ENCODE measurements around the gene AIMP1.

AIMP1 gene

DNA sequence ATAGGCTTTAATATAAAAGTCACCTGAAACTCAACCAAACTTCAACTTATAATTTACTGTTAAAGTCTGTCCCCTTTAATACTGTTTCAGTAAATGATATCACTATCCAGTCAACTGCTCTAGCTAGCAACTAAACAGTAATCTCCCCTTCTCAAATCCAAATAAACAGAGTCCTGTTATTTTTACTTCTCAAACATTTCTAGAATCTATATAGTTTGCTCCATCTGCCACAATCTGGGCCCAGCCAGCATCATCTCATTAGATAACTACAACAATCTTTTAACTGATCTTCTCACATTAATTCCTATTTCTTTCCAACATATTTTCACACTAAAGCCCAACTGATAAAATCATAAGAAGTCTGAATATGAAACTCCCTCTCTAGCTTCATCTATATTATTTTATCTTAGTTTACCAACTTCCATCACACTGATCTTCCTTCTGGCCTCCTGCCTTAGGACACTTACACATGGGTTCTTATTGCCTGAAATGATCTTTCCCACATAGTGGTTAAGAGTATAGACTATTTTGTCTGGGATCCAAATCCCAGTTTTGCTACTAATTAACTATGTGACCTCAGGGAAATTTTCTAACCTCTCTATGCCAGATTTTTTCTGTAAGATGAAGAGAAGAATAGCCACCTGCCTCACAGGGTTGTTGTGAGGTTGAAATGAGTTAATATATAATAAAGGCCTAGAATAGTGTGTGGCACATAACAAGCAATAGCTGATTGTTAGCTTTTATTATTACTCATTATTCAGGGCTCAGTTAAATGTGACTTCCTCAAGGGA, 18.9 kb upstream of the AIMP1 start:
- Histone ChIP-seq H3K36me3 (replicated peaks; ENCODE audit: low read depth, low read length) (peaks cover 28% of the 10 kb centered on the region), H3K4me3 (ENCODE audit: low read length) (no peak overlapping the region), H3K79me2 (ENCODE audit: low read length) (0 out of 2 replicates have a peak, but pooled peaks cover 6% of the 10 kb centered on the region), H4K20me1 (ENCODE audit: insufficient read depth, low read length) (no peaks in the 10 kb centered on the region), H3K4me1 (ENCODE audit: low read length) (no peaks in the 10 kb centered on the region), H3K9ac (ENCODE audit: low read length) (no peak overlapping the region), H3K4me2 (ENCODE audit: low read length) (no peak overlapping the region), H2AFZ (ENCODE audit: low read depth, low read length) (no peak overlapping the region), H3K27me3 (ENCODE audit: low read depth, low read length) (no peaks in the 10 kb centered on the region), H3K9me3 (ENCODE audit: insufficient read depth, low read length) (no peaks in the 10 kb centered on the region), H3K27ac (ENCODE audit: low read length) (no peak overlapping the region)
- no peak for TF ChIP-seq CTCF (IDR thresholded peaks at IDR 0.05; ENCODE audit: low read depth, low read length)
- no peak for TF ChIP-seq EZH2phosphoT487 (IDR thresholded peaks at IDR 0.05; ENCODE audit: low read depth)

DNA sequence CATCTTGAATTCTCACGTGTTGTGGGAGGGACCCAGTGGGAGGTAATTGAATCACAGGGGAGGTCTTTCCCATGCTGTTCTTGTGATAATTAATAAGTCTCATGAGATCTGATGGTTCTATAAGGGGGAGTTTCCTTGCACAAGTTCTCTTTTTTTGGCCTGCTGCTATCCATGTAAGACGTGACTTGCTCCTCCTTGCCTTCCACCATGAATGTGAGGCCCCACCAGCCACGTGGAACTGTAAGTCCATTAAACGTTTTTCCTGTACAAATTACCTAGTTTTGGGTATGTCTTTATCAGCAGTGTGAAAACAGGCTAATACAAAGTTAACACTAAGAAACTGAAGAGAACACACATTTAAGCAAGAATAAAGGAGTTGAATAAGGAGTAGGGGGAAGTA, 16.4 kb upstream of the AIMP1 start:
- TF ChIP-seq CTCF (IDR thresholded peaks at IDR 0.05; ENCODE audit: low read depth, low read length) (no peak), EZH2phosphoT487 (IDR thresholded peaks at IDR 0.05; ENCODE audit: low read depth) (no peak)
- Histone ChIP-seq H3K27ac (ENCODE audit: low read length) (no peak overlapping the region), H3K4me2 (ENCODE audit: low read length) (no peak overlapping the region), H3K9me3 (ENCODE audit: insufficient read depth, low read length) (no peaks in the 10 kb centered on the region), H3K27me3 (ENCODE audit: low read depth, low read length) (no peaks in the 10 kb centered on the region), H3K9ac (ENCODE audit: low read length) (no peak overlapping the region), H3K79me2 (ENCODE audit: low read length) (0 out of 2 replicates have a peak, but pooled peaks cover 6% of the 10 kb centered on the region), H3K4me1 (ENCODE audit: low read length) (no peaks in the 10 kb centered on the region), H4K20me1 (ENCODE audit: insufficient read depth, low read length) (no peaks in the 10 kb centered on the region), H2AFZ (ENCODE audit: low read depth, low read length) (no peak overlapping the region), H3K4me3 (ENCODE audit: low read length) (no peak overlapping the region), H3K36me3 (replicated peaks; ENCODE audit: low read depth, low read length) (peaks cover 24% of the 10 kb centered on the region)

DNA sequence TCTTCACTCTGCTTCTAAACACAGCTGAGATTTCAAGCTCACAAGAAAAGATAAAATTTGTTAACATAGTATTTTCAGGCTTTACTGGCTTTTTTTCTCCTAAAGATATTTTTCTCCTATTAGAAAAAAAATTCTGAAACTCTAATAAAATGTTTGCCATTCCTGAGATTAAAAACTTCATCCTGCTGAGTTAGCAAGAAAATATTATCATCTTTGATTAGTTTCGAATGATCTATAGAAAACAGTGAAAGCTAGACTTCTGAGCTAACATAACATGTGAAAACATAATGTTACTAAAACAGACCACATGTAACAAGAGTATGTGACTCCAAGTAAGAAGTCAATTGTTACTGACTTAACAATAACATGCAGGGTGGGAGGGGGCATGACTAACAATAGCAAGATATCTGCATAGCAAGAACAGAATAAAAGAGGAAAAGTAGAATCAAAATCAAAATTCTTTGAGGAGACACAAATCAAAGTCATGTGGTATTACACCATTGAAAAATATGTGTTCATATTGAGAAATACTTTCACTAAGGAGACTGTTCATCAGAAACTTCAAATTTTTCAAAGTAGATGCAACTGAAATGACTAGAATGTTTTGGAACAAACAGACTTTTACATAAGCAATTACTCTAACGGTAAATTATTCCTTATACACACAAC, 14.8 kb upstream of the AIMP1 start:
- Histone ChIP-seq H3K4me3 (ENCODE audit: low read length) (no peak overlapping the region), H2AFZ (ENCODE audit: low read depth, low read length) (no peak overlapping the region), H3K36me3 (replicated peaks; ENCODE audit: low read depth, low read length) (peaks cover 20% of the 10 kb centered on the region), H3K9me3 (ENCODE audit: insufficient read depth, low read length) (no peaks in the 10 kb centered on the region), H4K20me1 (ENCODE audit: insufficient read depth, low read length) (no peaks in the 10 kb centered on the region), H3K27me3 (ENCODE audit: low read depth, low read length) (no peaks in the 10 kb centered on the region), H3K79me2 (ENCODE audit: low read length) (0 out of 2 replicates have a peak, but pooled peaks cover 6% of the 10 kb centered on the region), H3K27ac (ENCODE audit: low read length) (no peak overlapping the region), H3K4me1 (ENCODE audit: low read length) (no peaks in the 10 kb centered on the region), H3K4me2 (ENCODE audit: low read length) (no peak overlapping the region), H3K9ac (ENCODE audit: low read length) (no peak overlapping the region)
- no peak for TF ChIP-seq EZH2phosphoT487 (IDR thresholded peaks at IDR 0.05; ENCODE audit: low read depth)
- no peak for TF ChIP-seq CTCF (IDR thresholded peaks at IDR 0.05; ENCODE audit: low read depth, low read length)

- H3K27me3 ChIP-seq (ENCODE audit: low read depth, low read length), result no peaks in the 10 kb centered on the region
- no peaks in the 10 kb centered on the region for H3K9me3 ChIP-seq (ENCODE audit: insufficient read depth, low read length)
- no peak overlapping the region for H2AFZ ChIP-seq (ENCODE audit: low read depth, low read length)
- H3K36me3 ChIP-seq (replicated peaks; ENCODE audit: low read depth, low read length), result peaks cover 20% of the 10 kb centered on the region
- TF ChIP-seq EZH2phosphoT487 (IDR thresholded peaks at IDR 0.05; ENCODE audit: low read depth) (no peak), CTCF (IDR thresholded peaks at IDR 0.05; ENCODE audit: low read depth, low read length) (no peak)
- H3K79me2 ChIP-seq (ENCODE audit: low read length), result 0 out of 2 replicates have a peak, but pooled peaks cover 6% of the 10 kb centered on the region
- no peak overlapping the region for H3K9ac ChIP-seq (ENCODE audit: low read length)
- H3K27ac ChIP-seq (ENCODE audit: low read length), result no peak overlapping the region
- H3K4me2 ChIP-seq (ENCODE audit: low read length), result no peak overlapping the region
- H3K4me3 ChIP-seq (ENCODE audit: low read length), result no peak overlapping the region
- H4K20me1 ChIP-seq (ENCODE audit: insufficient read depth, low read length), result no peaks in the 10 kb centered on the region
- no peaks in the 10 kb centered on the region for H3K4me1 ChIP-seq (ENCODE audit: low read length)
These were observed 14.3 kb upstream of the AIMP1 start for GRCh38 chr4:106302062-106302438.
